Stimulated activated CD4-positive, alpha-beta T cell treated with anti-CD3 and anti-CD28 coated beads, TNF-alpha, amount 100 ng/mL, for 1 hour (primary cell): ENCODE data around the gene RILPL1.
"Not testable (repeated sequence)": the region's sequence is repeated elsewhere in the genome, so short reads cannot be mapped to it uniquely, and the experiment has no call there.

ENCODE experiments used
- DNase-seq, 3 donors: peaks; one replicate each; pipeline ENCODE4 v3.0.0-alpha.2; 2020; ENCODE audit warnings: low read depth in 3 of 3, low spot score in 1 of 3

Gene RILPL1, protein sequence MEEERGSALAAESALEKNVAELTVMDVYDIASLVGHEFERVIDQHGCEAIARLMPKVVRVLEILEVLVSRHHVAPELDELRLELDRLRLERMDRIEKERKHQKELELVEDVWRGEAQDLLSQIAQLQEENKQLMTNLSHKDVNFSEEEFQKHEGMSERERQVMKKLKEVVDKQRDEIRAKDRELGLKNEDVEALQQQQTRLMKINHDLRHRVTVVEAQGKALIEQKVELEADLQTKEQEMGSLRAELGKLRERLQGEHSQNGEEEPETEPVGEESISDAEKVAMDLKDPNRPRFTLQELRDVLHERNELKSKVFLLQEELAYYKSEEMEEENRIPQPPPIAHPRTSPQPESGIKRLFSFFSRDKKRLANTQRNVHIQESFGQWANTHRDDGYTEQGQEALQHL

DNA sequence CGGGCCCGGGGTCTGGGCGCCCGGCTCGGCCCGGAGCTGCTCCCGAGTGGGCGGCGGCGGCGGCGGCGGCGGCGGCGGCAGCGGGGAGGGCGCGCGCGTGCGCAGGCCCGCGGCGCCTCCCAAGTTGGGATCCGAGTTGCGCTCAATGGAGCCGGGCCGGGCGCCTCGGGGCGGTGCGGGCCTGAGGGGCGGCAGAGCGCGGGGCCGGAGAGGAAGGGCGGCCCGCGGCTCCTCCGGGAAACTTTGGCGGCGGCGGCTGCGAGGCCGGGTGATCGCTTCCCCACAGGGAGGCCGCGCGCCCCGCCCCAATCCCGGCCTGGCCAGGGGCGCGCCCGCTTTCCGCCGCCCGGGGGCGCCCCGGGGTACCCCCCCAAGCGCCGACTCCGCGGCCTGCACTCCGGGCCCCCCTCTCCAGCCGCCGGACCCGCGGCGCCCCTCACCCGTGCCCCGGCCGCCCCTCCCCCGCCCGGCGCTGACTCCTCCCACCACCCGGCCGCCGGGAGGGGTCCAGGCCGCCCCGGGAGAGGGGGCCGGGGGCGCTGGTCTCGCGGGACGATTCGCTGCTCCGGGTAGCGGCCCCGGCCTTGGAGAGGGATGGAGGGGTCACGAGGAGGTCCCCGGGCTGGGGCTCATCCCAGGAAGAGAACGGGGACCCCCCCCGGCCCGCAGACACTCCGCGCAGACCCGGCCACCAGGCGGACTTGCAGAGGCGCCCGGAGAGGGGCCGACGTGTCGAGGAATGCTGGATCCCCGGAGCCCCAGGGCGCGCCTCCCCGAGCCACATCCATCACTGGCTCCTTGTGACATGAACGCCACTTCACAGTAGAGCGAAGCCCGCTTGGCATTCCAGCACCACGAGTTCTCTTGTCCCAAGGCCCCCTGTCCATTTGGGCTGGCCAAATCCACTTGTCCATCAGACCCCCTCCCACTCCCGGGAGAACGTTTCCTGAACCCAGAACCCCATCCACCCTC is at the start of gene RILPL1:
TSS of gene RILPL1 (minus strand) at position 48 of the 972 bp plus-strand sequence. CDS start 237 bp downstream, outside the sequence.
- peak in 2 of 3 donors; percentile 19 to 39 for DNase-seq

DNA sequence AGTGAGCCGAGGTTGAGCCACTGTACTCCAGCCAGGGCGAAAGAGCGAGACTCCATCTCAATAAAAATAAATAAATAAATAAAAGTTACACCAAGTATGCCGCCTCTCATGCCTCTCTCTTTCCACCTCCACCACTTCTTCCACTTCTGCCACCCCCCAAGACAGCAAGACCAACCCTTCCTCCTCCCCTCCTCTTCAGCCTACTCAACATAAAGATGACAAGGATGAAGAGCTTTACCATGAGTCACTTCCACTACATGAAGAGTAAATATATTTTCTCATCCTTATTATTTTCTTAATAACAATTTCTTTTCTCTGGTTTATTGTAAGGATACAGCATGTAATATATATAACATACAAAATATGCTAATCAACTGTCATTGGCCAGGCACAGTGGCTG is 47.3 kb upstream of the RILPL1 start:
- no peak for DNase-seq

DNA sequence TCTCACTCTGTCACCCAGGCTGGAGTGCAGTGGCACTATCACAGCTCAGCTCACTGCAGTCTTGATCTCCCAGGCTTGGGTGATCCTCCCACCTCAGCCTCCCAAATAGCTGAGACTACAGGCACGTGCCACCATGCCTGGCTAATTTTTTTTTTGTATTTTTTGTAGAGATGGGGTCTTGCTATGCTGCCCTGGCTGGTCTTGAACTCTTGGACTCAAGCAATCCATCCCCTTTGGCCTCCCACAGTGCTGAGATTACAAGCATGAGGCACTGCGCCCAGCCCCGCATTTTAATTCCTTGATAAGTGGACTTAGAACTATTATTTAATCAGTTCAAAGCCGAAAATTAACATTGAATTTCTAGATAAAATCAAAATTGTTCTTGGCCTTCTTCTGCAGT is 45.3 kb upstream of the RILPL1 start:
- not testable (repeated sequence) for DNase-seq

DNA sequence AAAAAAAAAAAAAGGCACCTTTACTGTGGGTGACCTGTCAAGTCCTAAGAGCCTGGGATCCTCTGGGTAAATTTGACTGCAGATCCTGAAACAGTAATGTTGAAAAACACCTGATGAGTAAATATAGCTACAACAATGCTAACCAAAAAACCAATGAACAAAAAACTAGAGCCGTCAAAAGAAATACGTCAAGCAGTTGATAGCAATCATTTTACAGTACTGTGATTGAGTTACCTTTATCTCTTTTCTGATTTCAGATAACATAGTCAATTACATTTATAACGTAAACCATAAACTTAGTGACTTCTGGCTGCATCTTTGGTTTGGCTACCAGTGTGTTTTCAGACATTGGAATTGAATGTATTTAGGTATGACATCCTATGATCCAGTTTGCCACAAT is 44.7 kb upstream of the RILPL1 start:
- no peak for DNase-seq

DNA sequence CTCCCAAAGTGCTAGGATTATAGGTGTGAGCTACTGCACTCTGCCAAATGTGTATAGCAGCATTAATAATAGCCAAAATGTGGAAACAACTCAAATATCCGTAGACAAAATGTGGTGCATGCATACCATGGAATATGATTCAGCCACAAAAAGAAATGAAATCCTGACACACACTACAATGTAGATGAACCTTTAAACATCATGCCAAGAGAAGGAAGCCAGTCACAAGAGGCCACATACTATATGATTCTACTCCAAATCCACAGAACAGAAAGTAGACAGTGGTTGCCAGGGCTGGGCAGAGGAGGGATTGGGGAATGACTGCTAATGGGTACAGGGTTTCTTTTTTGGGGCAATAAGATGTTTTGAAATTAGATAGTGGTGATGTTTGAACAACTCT is 43.1 kb upstream of the RILPL1 start:
- no peak for DNase-seq

DNA sequence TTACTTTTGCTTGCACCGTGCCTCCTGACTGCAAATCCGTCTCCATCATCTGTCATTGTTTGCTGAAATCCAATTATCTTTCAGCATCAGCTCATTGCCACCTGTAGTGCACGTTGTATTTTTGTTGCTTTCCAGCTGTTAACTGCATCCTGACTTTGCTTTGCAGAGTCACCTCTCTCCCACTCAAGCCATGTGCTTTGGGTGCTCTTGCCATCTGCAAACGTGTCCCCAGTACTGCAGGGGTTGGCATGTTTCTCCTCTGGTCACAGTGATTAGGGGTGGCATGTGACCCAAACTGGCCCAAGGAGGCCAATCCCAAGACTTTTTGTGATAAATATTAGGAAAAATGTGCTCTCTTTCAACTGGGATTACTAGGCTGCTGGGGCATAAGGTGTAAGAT is 40.4 kb upstream of the RILPL1 start:
- no peak for DNase-seq

DNA sequence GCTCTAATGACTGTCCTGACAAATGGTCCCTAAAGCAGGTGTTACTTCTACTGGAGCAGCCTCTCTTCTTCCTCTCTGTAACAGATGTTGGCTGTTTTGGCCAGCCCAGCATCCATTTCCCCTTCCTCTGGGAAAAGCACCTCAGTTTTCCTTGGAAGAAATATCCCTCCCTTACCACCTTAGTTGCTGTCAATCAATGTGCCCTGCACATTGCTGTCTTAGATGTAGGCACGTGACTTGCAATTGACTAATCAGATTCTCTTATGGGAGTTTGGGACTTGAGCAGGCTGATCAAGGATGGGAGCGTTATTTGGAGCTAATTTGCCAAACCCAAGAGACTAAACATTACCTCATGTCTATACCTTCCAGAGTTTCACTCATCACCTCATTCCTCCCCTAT is 38.9 kb upstream of the RILPL1 start:
- no peak for DNase-seq

DNA sequence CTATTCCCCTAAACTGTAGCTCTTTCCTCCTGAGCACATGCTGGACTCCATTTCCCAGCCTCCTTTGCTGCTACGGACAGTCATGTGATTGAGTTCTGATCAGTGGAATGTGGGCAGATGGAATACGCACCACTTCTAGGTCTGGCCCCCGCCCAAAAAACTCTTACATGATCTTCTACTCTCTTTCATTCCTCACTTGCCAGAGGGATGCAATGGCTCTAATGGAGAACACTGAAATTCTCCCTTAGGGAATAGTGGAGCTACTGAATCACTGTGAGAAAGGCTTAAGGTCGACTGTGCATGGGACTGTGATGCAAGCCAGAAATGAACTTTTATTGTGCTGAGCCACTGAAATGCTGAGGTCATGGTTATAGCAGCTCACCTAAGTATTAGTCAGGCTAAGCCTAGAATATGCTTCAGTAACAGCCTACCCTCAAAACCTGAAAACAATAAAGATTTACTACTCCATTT is 37.9 kb upstream of the RILPL1 start:
- DNase-seq, result no peak

DNA sequence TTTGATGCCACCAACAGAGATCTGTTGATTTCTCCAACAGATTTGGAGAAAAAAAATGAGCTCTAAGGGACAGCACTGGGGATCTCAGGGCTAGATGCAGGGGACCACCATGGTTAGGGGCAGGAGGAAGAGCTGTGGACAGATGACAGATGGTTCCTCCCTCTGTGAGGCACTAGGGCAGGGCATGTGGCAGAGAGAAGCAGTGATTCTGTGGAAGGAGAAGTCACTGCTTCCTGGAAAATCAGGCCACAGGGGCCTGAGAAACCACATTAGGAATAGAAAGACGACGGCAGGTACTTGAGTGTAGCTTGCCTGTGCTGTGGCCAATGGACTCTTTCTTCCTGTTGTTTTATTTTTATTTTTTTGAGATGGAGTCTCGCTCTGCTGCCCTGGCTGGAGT is 25.9 kb upstream of the RILPL1 start:
- DNase-seq, result no peak

DNA sequence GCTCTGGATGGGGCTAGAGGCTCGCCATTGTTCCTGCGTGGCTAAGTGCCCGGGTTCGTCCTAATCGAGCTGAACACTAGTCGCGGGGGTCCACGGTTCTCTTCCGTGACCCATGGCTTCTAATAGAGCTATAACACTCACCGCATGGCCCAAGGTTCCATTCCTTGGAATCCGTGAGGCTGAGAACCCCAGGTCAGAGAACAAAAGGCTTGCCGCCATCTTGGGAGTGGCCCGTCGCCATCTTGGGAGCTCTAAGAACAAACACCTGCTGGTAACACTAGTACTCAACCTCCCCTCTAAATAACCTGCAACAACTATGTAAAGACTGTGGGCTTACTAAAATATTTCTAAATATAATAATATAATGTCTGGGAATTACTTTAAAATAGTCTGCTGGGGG is 25.0 kb upstream of the RILPL1 start:
- DNase-seq, result not testable (repeated sequence)

DNA sequence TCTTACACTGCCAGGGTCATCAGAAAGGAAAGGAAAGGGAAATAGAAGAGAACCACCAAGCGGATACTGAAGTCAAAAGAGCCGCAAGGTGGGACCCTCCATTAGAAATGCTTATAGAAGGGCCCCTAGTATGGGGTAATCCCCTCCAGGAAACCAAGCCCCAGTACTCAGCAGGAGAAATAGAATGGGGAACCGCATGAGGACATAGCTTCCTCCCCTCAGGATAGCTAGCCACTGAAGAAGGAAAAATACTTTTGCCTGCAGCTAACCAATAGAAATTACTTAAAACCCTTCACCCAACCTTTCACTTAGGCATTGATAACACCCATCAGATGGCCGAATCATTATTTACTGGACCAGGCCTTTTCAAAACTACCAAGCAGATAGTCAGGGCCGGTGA is 21.3 kb upstream of the RILPL1 start:
- DNase-seq, result not testable (repeated sequence)

DNA sequence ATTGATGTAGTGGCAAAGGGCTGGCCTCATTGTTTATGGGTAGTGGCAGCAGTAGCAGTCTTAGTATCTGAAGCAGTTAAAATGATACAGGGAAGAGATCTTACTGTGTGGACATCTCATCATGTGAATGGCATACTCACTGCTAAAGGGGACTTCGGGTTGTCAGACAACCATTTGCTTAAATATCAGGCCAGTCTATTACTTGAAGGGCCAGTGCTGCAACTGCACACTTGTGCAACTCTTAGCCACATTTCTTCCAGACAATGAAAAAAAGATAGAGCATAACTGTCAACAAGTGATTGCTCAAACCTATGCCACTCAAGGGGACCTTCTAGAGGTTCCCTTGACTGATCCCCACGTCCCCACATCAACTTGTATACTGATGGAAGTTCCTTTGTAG is 20.6 kb upstream of the RILPL1 start:
- DNase-seq, result not testable (repeated sequence)

DNA sequence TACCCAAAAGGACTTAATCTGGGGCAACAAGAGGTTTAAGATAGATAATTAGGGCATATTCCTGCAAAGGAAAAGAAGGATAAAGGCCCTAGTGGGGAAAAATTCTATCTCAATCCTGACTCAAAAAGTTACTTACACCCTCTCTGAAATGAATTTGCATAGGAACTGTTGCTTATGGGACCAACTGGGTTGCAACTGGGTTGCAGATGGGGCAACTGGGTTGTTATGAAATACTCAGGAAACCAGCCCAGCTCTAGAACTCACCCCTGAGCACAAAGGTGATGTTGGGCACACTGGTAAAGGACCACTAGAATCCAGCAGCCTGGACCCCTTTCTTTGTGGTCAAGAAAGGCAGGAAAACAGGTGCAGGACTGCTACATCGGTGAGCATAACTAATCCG is 17.2 kb upstream of the RILPL1 start:
- DNase-seq, result no peak

DNA sequence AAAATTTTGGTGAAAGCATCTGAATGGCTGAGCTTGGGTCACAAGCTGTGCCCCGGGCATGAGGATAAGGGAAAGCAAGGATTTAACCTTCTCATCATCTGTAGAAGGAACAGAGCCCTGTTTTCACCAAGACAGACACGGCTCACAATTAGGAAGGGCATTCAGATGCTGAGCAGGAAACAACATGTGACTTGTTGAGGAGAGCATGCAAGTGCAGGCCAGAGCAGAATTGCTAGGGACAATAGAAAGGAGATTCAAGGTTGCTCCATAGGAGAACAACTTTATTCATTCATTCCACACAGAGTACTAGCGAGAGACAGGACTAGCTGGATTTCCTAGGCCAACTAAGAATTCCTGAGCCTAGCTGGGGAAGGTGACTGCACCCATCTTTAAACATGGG is 14.6 kb upstream of the RILPL1 start:
- DNase-seq, result no peak

DNA sequence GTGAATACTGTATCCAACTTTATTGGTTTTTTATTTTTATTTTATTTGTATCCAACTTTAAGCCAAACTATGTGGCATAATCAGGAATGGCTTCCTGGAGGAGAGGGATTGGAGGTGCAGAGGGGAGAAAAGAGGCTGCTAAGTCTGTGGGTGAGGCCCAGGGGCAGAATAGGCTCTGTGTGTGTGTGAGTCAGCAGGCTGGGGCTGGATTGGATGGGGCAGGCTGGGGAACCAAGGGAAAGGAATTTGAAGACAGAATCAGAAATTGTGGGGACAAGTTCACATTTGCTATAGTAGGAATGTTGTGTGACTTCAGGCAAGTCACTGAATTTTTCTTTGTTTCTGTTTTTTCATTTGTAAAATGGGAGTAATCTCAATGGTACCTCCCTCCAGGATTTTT is 12.8 kb upstream of the RILPL1 start:
- no peak for DNase-seq

DNA sequence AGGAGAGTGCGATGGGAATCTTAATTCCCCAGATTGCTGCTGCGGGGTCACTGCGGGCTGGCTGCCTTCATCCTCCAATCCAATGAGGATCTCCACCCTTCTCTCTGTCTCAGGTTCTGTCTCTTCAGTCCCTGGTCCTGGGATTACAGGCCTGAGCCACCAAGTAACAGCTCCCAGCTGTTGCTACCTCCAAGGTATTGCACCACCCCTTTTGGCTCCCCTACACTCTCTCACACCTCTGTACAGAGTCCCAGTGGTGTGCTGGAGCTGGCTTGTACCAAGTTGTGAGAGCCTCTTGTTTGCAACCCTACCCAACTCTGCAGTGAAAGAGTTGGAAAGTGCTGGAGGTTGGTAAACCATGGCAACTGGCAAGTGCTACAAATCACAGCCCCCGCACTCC is 10.0 kb upstream of the RILPL1 start:
- DNase-seq, result no peak

DNA sequence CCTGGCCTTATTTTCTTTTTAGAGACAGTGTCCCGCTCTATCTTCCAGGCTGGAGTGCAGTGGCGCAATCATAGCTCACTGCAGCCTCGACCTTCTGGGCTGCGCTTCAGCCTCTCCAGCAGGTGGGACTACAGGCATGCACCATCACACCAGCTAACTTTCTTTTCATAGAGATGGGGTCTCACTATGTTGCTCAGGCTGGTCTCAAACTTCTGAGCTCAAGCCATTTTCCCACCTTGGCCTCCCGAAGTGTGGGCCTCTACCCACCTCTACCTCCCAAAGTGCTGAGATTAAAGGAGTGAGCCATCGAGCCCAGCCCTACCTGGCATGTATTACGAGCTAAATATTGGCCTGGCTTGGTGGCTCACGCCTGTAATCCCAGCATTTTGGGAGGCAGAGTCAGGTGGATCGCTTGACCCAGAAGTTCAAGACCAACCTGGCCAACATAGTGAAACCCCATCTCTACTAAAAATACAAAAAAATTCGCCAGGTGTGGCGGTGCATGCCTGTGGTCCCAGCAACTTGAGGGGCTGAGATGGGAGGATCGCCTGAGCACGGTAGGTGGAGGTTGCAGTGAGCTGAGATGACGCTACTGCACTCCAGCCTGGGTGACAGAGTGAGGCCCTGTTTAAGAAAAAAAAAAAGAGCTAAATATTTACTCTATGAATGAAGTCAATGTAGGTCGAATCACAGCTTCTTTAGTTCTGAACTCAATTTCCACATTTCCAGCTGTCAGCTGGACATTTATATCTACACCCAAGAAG is 7.6 kb upstream of the RILPL1 start:
- no peak for DNase-seq

DNA sequence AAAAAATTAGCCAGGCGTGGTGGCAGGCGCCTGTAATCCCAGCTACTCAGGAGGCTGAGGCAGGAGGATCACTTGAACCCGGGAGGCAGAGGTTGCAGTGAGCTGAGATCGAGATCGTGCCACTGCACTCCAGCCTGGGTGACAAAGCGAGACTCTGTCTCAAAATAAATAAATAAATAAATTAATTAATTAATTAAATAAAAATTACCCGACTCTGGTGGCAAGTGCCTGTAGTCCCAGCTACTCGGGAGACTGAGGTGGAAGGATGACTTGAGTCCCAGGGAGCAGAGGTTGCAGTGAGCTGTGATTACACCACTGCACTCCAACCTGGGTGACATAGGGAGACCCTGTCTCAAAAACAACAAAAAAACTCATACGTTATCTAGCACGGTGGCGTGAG is 2.4 kb upstream of the RILPL1 start:
- not testable (repeated sequence) for DNase-seq

DNA sequence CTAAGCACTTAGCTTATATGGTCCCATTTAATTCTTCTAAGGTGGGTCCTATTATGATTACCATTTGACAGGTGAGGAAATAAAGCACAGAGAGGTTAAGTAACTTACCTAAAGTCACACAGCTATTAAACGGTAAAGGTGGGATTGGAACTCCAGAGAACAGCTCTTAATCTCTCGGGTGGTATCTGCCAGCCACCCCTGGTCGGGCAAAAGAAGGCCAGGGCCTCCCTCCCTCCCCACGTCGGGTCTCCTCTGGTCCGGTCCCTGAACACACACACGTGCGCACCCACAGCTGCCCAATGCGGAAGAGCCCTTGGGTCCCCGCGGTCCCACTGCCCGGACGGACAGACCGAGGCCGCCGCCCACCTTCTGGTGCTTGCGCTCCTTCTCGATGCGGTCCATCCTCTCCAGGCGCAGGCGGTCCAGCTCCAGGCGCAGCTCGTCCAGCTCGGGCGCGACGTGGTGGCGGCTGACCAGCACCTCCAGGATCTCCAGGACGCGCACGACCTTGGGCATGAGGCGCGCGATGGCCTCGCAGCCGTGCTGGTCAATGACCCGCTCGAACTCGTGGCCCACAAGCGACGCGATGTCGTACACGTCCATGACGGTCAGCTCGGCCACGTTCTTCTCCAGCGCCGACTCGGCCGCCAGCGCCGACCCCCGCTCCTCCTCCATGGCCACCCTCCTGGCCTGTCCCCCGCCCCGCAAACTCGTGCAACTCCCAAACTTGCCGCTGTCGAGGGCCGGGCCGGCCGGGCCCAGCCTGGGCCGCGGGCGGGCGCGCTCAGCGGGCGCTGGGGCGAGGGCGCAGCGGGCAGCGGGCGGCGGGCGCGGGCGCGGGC is 490 bp downstream of the RILPL1 start:
- DNase-seq, result peak in 1 of 3 donors; percentile 8

DNA sequence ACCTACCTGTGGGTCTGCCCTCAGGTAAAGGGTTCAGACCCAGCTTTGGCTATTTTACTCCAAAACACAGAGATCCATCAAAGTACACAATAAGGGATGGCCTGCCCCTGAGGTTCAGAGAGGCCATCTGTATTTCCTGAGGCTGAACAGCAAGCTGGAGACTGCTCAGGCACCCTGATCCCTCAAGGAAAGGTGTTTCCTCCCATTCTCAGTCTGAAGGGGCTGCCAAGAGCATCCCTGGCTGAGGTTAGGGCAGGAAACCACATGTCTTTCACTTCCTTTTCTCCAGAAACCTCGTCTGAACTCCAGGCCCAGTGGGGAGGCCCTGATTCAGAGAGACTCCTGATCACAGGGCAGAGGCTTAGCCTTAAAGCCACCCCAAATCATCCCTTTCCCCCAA is 1.5 kb downstream of the RILPL1 start:
- DNase-seq, result no peak
